Glutamatergic neuron (in vitro differentiated cells): ENCODE data around the gene PARP16. TPM values are rescaled to one million over a fixed set of nuclear protein-coding genes. Genes with fewer than 3 reads are reported as not detected.
"Not testable (repeated sequence)": the region's sequence is repeated elsewhere in the genome, so short reads cannot be mapped to it uniquely, and the experiment has no call there.

Experiments
- DNase-seq: peaks from one replicate; pipeline ENCODE4 v3.0.0; 2022
- H3K27ac Mint-ChIP-seq: one replicate; pipeline ENCODE4 v1.8.0; 2020; ENCODE audit warnings: mild to moderate bottlenecking, mixed read lengths, inconsistent platforms; ENCODE audit not compliant: unreplicated experiment
- H3K27me3 Mint-ChIP-seq: one replicate; pipeline ENCODE4 v1.8.0; 2020; ENCODE audit warnings: mild to moderate bottlenecking, moderate library complexity, mixed read lengths, inconsistent platforms; ENCODE audit not compliant: unreplicated experiment
- H3K36me3 Mint-ChIP-seq: one replicate; pipeline ENCODE4 v1.8.0; 2020; ENCODE audit warnings: mild to moderate bottlenecking, mixed read lengths, inconsistent platforms; ENCODE audit not compliant: unreplicated experiment
- H3K4me1 Mint-ChIP-seq: one replicate; pipeline ENCODE4 v1.8.0; 2020; ENCODE audit warnings: mild to moderate bottlenecking, low read depth, mixed read lengths, inconsistent platforms; ENCODE audit not compliant: unreplicated experiment
- H3K4me3 Mint-ChIP-seq: one replicate; pipeline ENCODE4 v1.8.0; 2020; ENCODE audit warnings: mild to moderate bottlenecking, mixed read lengths, inconsistent platforms; ENCODE audit not compliant: unreplicated experiment
- H3K9me3 Mint-ChIP-seq: one replicate; pipeline ENCODE4 v1.8.0; 2020; ENCODE audit warnings: mild to moderate bottlenecking, moderate library complexity, mixed read lengths, inconsistent platforms; ENCODE audit not compliant: unreplicated experiment
- total RNA-seq: library from RNA; stranded (reverse); fragmentation: NEBNext Ultra II Directional; extraction: Animal tissue kit (Norgen Biotek cat#: 25700); gene quantifications from one replicate; pipeline ENCODE4 v1.2.1, GENCODE V29; 2021; ENCODE audit not compliant: unreplicated experiment
- TF ChIP-seq, protein P1 (sequence below): fragments of 200-600 bp; sonication (generic); IDR thresholded peaks from one replicate; pipeline ENCODE4 v1.5.0; 2021; ENCODE audit not compliant: partially characterized antibody, unreplicated experiment

The PARP16 gene
- total RNA-seq, 1 donor from 2014 or later, result 6.8 TPM

DNA sequence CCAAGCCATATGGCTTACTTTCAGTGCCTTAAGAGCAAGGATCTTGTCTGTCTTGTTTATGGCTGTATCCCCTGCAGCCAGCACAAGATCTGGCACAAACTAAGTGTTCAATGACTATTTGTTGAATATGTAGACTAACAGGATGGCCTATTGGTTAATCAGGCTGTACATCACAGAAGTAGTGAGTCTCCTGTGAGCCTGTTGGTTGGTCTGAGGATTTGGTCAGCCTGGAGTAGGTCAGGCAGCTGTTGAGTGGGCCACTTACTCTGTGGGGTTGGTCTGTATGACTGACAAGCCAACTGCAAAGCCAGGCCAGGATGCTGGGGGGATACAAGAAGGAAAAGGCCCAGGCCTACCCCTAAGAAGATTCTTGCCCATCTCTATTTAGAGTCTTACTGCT is 42.0 kb downstream of the PARP16 start:
- Mint-ChIP-seq H3K27ac (no peak overlapping the region), H3K9me3 (peaks cover 1% of the 10 kb centered on the region), H3K27me3 (peaks cover 5% of the 10 kb centered on the region), H3K36me3 (peaks cover 11% of the 10 kb centered on the region), H3K4me1 (peaks cover 9% of the 10 kb centered on the region), H3K4me3 (no peak overlapping the region)
- DNase-seq, result no peak
- TF ChIP-seq, protein P1, sequence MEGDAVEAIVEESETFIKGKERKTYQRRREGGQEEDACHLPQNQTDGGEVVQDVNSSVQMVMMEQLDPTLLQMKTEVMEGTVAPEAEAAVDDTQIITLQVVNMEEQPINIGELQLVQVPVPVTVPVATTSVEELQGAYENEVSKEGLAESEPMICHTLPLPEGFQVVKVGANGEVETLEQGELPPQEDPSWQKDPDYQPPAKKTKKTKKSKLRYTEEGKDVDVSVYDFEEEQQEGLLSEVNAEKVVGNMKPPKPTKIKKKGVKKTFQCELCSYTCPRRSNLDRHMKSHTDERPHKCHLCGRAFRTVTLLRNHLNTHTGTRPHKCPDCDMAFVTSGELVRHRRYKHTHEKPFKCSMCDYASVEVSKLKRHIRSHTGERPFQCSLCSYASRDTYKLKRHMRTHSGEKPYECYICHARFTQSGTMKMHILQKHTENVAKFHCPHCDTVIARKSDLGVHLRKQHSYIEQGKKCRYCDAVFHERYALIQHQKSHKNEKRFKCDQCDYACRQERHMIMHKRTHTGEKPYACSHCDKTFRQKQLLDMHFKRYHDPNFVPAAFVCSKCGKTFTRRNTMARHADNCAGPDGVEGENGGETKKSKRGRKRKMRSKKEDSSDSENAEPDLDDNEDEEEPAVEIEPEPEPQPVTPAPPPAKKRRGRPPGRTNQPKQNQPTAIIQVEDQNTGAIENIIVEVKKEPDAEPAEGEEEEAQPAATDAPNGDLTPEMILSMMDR, result no peak

DNA sequence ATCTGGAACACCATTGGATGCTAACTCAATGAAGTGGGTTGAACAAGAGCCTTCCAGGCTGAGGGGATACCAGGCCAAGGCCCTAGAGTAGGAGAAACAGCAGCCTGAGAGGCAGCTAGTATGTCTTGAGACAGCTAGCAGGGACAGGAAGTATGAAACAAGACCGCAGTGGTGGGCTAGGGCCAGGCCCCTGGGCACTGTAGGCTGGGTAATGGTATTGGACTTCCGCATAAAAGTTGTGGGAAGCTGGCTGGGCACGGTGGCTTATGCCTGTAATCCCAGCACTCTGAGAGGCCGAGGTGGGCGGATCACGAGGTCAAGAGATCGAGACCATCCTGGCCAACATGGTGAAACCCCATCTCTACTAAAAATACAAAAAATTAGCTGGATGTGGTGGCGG is 50.2 kb downstream of the PARP16 start:
- not testable (repeated sequence) for H3K27ac Mint-ChIP-seq, DNase-seq, H3K36me3 Mint-ChIP-seq, H3K4me3 Mint-ChIP-seq, H3K27me3 Mint-ChIP-seq, H3K4me1 Mint-ChIP-seq, H3K9me3 Mint-ChIP-seq

DNA sequence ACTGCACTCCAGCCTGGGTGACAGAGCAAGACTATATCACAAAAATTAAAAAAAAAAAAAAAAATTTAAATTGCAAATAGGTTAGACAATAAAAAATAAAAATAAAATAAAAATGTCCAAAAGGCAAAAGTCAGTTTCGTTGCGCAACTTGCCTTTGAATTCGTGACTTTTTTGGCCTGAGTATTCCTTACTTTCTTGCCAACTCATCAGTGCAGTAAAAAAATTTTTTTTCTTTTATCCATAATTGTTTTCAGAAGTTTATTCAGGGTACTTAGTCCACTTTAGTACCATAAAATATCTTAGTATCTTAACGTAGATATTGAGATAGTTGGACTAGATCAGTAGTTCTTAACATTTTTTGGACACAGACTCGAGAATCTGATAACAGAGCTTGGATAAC is 53.0 kb downstream of the PARP16 start:
- Mint-ChIP-seq H3K27ac (no peak overlapping the region), H3K4me3 (no peak overlapping the region), H3K27me3 (peaks cover 6% of the 10 kb centered on the region), H3K4me1 (no peaks in the 10 kb centered on the region), H3K9me3 (peaks cover 2% of the 10 kb centered on the region), H3K36me3 (no peaks in the 10 kb centered on the region)
- TF ChIP-seq, protein P1, result no peak
- no peak for DNase-seq

DNA sequence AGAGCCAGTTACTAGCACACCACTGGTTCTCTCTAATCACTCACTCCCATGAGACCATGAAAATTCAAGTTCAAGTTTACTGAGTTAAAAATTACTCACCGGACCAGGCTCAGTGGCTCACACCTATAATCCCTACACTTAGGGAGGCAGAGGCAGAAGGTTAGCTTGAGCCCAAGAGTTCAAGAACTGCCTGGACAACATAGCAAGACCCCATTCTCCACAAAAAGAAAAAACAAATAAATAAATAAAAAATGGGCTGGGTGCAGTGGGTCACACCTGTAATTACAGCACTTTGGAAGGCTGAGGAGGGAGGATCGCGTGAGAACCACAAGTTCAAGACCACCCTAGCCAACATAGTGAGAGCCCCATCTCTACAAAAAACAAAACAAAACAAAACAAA is 54.2 kb downstream of the PARP16 start:
- no peak for DNase-seq
- Mint-ChIP-seq H3K27ac (no peak overlapping the region), H3K4me1 (no peaks in the 10 kb centered on the region)

DNA sequence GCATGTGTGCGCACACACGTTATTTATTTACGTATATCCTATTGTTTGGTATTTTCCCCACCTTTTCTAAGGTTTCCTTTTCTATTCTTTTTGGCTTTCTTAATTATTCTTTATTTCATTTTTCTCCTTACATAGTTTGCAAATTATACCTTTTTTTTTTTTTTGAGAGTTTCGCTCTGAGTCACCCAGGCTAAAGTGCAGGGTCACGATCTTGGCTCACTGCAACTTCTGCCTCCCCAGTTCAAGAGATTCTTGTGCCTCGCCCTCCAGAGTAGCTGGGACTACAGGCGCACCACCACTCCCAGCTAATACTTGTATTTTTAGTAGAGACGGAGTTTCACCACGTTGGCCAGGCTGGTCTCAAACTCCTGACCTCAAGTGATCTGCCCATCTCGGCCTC is 55.4 kb downstream of the PARP16 start:
- no peak overlapping the region for H3K27ac Mint-ChIP-seq
- peaks cover 3% of the 10 kb centered on the region for H3K27me3 Mint-ChIP-seq
- DNase-seq, result no peak
- no peak overlapping the region for H3K4me3 Mint-ChIP-seq
- no peaks in the 10 kb centered on the region for H3K36me3 Mint-ChIP-seq
- H3K9me3 Mint-ChIP-seq, result no peaks in the 10 kb centered on the region
- TF ChIP-seq, protein P1, result no peak
- H3K4me1 Mint-ChIP-seq, result no peaks in the 10 kb centered on the region

More for the DNA sequence above, 54.2 kb downstream of the PARP16 start:
- Mint-ChIP-seq H3K36me3 (no peaks in the 10 kb centered on the region), H3K27me3 (peaks cover 3% of the 10 kb centered on the region), H3K9me3 (no peaks in the 10 kb centered on the region), H3K4me3 (no peak overlapping the region)
- TF ChIP-seq, protein P1, result no peak

DNA sequence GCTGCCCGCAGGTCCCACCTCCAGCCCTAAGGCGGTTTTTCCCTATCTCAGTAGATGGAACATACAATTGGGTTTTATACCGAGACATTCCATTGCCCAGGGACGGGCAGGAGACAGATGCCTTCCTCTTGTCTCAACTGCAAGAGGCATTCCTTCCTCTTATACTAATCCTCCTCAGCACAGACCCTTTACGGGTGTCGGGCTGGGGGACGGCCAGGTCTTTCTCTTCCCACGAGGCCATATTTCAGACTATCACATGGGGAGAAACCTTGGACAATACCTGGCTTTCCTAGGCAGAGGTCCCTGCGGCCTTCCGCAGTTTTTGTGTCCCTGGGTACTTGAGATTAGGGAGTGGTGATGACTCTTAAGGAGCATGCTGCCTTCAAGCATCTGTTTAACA is 59.8 kb downstream of the PARP16 start:
- not testable (repeated sequence) for H3K27me3 Mint-ChIP-seq, H3K9me3 Mint-ChIP-seq, H3K27ac Mint-ChIP-seq, DNase-seq, H3K4me1 Mint-ChIP-seq, H3K36me3 Mint-ChIP-seq, H3K4me3 Mint-ChIP-seq
